Prostate gland (tissue), 2 donors: Measurements from ENCODE around the gene XK. TPM values are rescaled to one million over a fixed set of nuclear protein-coding genes. Genes with fewer than 3 reads are reported as not detected.

Experiments
- DNase-seq: peaks from one replicate; pipeline ENCODE4 v3.0.0-alpha.2; 2019; ENCODE audit warnings: low spot score
- H3K27ac ChIP-seq, 2 donors: fragments of 200-600 bp; sonication (generic); 2 replicates each; pipeline ENCODE4 v1.5.1; 2017 to 2019
- H3K27me3 ChIP-seq: fragments of 200-600 bp; sonication (generic); replicated peaks from 2 replicates; pipeline ENCODE4 v1.5.1; 2019; ENCODE audit not compliant: insufficient read depth
- H3K36me3 ChIP-seq, 2 donors: fragments of 200-600 bp; sonication (generic); 1 replicate in 1 of 2; 2 replicates in 1 of 2; pipeline versions ENCODE4 v1.5.1 to v1.8.1; 2017 to 2019
- H3K4me1 ChIP-seq: fragments of 200-600 bp; sonication (generic); replicated peaks from 2 replicates; pipeline ENCODE4 v1.5.1; 2019
- H3K4me3 ChIP-seq, 2 donors: fragments of 200-600 bp; sonication (generic); 2 replicates each; pipeline ENCODE4 v1.5.1; 2017 to 2019
- H3K9me3 ChIP-seq: fragments of 200-600 bp; sonication (generic); 2 replicates; pipeline ENCODE4 v1.5.1; 2017
- POLR2A ChIP-seq: fragments of 450-650 bp; IDR thresholded peaks from one replicate; pipeline ENCODE4 v1.6.1; 2016; ENCODE audit warnings: antibody characterized with exemption, mild to moderate bottlenecking
- POLR2AphosphoS5 ChIP-seq: sonication (generic); formaldehyde crosslinking; IDR thresholded peaks from one replicate; pipeline ENCODE4 v1.6.1; 2017; ENCODE audit warnings: antibody characterized with exemption
- WGBS: methylation state at CpG from one replicate; pipeline ENCODE4 v1.1.5; 2018; 5-methylcytosine and 5-hydroxymethylcytosine counted together
- intact Hi-C: fragments of 100-400 bp; cut with DNase I; formaldehyde crosslinking; loops from one replicate; pipeline ENCODE4 v1.14.2; 2022
- total RNA-seq, 2 donors: library from RNA; depleted of rRNA; stranded (reverse); fragments of >200 nt; gene quantifications; one replicate each; pipeline ENCODE4 v1.1.0, GENCODE V29; 2016
- TF ChIP-seq, protein P1 (sequence below), 4 experiments: fragments of 200-600 bp in 2 of 4; fragments of 450-650 bp in 2 of 4; sonication (generic) in 2 of 4; IDR thresholded peaks; 1 replicate in 3 of 4; 2 replicates in 1 of 4; pipeline ENCODE4 v1.5.1; 2016 to 2019; ENCODE audit warnings: antibody characterized with exemption in 4 of 4, mild to moderate bottlenecking in 2 of 4, moderate library complexity in 2 of 4

The XK gene
- total RNA-seq, 2 donors from 2014 or later = 2.6 to 3.2 TPM

DNA sequence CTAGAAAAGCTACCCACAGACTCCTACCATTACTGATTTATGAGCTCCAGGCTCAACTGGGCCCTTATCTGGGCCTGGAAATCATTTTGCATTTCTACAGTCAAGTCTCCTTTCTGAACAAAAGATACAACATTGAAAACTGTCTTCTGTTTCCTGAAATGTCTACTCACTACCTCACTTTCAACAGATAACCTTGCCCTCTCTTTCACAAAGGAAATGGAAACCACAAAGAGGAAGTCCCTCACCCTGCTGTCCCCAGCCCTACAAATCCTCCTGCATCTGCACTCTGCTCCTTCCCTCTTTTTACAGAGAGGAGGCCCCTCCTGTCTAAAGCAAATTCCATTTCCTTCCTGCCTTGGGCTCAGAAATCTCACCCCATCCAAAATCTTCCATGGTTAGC lies 69.4 kb downstream of the XK start:
- Histone ChIP-seq H3K27ac (no peak overlapping the region), H3K4me1 (no peaks in the 10 kb centered on the region), H3K4me3 (no peak overlapping the region), H3K36me3 (no peaks in the 10 kb centered on the region), H3K27me3 (no peaks in the 10 kb centered on the region), H3K9me3 (no peaks in the 10 kb centered on the region)
- DNase-seq = no peak
- intact Hi-C loops = no loop called here
- TF ChIP-seq, protein P1, sequence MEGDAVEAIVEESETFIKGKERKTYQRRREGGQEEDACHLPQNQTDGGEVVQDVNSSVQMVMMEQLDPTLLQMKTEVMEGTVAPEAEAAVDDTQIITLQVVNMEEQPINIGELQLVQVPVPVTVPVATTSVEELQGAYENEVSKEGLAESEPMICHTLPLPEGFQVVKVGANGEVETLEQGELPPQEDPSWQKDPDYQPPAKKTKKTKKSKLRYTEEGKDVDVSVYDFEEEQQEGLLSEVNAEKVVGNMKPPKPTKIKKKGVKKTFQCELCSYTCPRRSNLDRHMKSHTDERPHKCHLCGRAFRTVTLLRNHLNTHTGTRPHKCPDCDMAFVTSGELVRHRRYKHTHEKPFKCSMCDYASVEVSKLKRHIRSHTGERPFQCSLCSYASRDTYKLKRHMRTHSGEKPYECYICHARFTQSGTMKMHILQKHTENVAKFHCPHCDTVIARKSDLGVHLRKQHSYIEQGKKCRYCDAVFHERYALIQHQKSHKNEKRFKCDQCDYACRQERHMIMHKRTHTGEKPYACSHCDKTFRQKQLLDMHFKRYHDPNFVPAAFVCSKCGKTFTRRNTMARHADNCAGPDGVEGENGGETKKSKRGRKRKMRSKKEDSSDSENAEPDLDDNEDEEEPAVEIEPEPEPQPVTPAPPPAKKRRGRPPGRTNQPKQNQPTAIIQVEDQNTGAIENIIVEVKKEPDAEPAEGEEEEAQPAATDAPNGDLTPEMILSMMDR (IDR thresholded peaks at IDR 0.05) = no peak
- TF ChIP-seq POLR2A (no peak), POLR2AphosphoS5 (no peak)

DNA sequence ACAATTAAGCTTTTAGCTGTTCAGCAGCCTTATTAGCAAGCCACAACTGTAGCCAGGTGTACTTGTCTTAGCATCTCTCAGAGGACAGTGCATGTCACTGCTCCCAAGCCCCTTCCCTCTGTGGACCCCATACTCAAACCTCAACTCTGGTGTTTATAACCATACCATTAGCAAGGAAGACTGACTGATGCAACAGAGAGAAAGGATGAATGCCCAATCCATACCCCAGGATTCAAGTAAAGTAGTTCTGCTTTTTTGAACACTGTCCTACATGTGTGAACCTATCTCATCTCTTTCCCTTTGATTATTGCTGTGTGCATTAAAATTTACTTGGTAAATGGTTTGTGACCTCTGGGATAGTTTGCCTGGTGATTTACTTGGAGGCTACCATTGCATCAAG lies 71.5 kb downstream of the XK start:
- Histone ChIP-seq H3K27me3 (no peaks in the 10 kb centered on the region), H3K4me3 (no peak overlapping the region), H3K4me1 (no peaks in the 10 kb centered on the region), H3K27ac (no peak overlapping the region), H3K36me3 (no peaks in the 10 kb centered on the region), H3K9me3 (no peaks in the 10 kb centered on the region)
- TF ChIP-seq, protein P1 (IDR thresholded peaks at IDR 0.05) = no peak
- DNase-seq = no peak
- intact Hi-C loops = no loop called here

- no peak for DNase-seq
- intact Hi-C loops = no loop called here
- TF ChIP-seq, protein P1 (IDR thresholded peaks at IDR 0.05) = no peak
- no peak for TF ChIP-seq POLR2A
- TF ChIP-seq POLR2AphosphoS5 = no peak
Observed at GRCh38 chrX:37759351-37759750, 73.8 kb downstream of the XK start.

GRCh38 chrX:37759878-37760418 lies 74.4 kb downstream of the XK start:
- 80% methylated on average over 2 of the region's 2 CpGs for WGBS
- H3K36me3 ChIP-seq = no peaks in the 10 kb centered on the region

More at GRCh38 chrX:37759351-37759750, 73.8 kb downstream of the XK start:
- H3K27ac ChIP-seq = no peak overlapping the region
- no peaks in the 10 kb centered on the region for H3K9me3 ChIP-seq
- no peaks in the 10 kb centered on the region for H3K4me1 ChIP-seq
- H3K27me3 ChIP-seq = no peaks in the 10 kb centered on the region
- 89% methylated on average over 1 of the region's 1 CpG for WGBS
- H3K4me3 ChIP-seq = no peak overlapping the region
- no peaks in the 10 kb centered on the region for H3K36me3 ChIP-seq

DNA sequence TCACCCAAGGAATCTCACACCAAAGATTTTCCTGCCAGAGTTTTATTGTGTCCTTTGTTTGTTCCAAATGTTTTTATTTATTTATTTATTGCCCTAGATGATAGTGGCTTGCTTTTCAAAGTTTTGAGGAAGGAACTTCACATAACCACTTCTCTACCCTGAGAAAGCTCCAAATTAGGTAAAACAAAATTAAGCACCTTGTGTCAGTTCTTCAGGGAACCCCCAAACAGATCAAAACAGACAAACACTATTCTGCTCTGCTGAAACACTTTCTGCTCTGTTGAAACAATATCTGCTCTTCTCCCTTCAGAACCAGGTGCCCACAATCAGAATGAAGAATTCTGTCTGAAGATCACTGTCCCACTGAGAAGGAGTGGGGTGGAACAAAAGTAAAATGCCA lies 77.8 kb downstream of the XK start:
- no peak overlapping the region for H3K27ac ChIP-seq
- TF ChIP-seq, protein P1 (IDR thresholded peaks at IDR 0.05) = no peak
- no peak for TF ChIP-seq POLR2AphosphoS5
- TF ChIP-seq POLR2A = no peak
- no peaks in the 10 kb centered on the region for H3K4me1 ChIP-seq
- intact Hi-C loops = no loop called here
- no peaks in the 10 kb centered on the region for H3K9me3 ChIP-seq
- no peaks in the 10 kb centered on the region for H3K36me3 ChIP-seq
- no peaks in the 10 kb centered on the region for H3K27me3 ChIP-seq
- no peak overlapping the region for H3K4me3 ChIP-seq
- no peak for DNase-seq

More at GRCh38 chrX:37759878-37760418, 74.4 kb downstream of the XK start:
- Histone ChIP-seq H3K27me3 (no peaks in the 10 kb centered on the region), H3K4me1 (no peaks in the 10 kb centered on the region), H3K27ac (no peak overlapping the region), H3K4me3 (no peak overlapping the region), H3K9me3 (no peaks in the 10 kb centered on the region)
- TF ChIP-seq, protein P1 (IDR thresholded peaks at IDR 0.05) = no peak
- TF ChIP-seq POLR2A (no peak), POLR2AphosphoS5 (no peak)
- intact Hi-C loops = no loop called here
- no peak for DNase-seq
